ENCODE results near the gene FLT3. TPM values are rescaled to one million over a fixed set of nuclear protein-coding genes. Genes with fewer than 3 reads are reported as not detected.
"Not testable (repeated sequence)": the region's sequence is repeated elsewhere in the genome, so short reads cannot be mapped to it uniquely, and the experiment has no call there.

Gene FLT3
- total and polyA plus RNA-seq, 9 donors, result 0.08 to 0.97 (median 0.15) TPM; not detected in 1

DNA sequence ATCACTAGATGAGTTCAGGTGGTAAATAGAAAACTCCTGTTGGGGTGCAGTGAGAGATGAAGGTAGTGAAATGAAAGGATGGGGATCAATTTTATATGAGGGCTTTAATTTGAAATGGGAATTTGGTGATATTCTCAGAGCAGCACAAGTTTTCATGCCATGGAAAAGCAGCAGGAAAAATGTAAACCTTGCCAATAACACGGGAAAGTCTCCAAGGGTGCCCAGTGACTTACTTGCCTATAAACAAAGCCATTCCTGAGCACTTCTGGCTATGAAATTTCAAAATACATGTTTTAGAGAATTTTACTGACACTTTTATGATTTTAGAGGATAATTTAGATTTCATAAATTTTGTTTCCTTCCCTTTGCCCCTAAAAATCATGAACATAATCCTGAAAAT, 16.4 kb upstream of the FLT3 start:
- H3K4me3 ChIP-seq, result no peak overlapping the region
- H3K4me1 ChIP-seq (ENCODE audit: insufficient read depth), result peaks cover 2% of the 10 kb centered on the region
- no peaks in the 10 kb centered on the region for H3K27me3 ChIP-seq
- no peaks in the 10 kb centered on the region for H3K36me3 ChIP-seq
- 50 to 59% (median 54%) methylated on average over 1 of the region's 1 CpG for WGBS, 3 donors
- TF ChIP-seq EP300 (IDR thresholded peaks at IDR 0.05) (no peak), POLR2A (IDR thresholded peaks at IDR 0.05) (no peak), CTCF (IDR thresholded peaks at IDR 0.05) (no peak)
- no peaks in the 10 kb centered on the region for H3K9me3 ChIP-seq
- no peak overlapping the region for H3K27ac ChIP-seq
- no peak for DNase-seq
- intact Hi-C loops (cut with DNase I), result no loop called here

DNA sequence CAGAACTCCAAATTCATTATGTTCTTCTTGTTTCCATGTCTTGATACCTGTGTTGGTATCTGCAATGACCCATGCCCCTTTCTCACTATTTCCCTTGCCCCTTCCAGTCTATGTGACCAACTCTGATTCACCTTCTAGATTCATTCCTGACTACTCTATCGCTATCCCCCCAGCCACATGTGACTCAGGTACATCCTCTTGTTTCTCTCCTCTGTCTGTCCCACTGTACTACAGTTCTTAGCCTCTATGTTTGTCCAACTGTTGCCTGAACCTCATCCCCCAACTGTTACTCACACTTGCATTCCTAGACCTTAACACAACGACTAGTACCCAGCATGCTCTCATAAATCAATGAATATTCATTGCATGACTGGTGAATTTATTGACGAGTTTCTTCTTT, 10.0 kb upstream of the FLT3 start:
- H3K27ac ChIP-seq, result no peak overlapping the region
- DNase-seq, result no peak
- H3K36me3 ChIP-seq, result no peaks in the 10 kb centered on the region
- no peaks in the 10 kb centered on the region for H3K9me3 ChIP-seq
- no peaks in the 10 kb centered on the region for H3K4me1 ChIP-seq (ENCODE audit: insufficient read depth)
- WGBS, 3 donors, result 66 to 77% (median 70%) methylated on average over 3 of the region's 3 CpGs
- TF ChIP-seq POLR2A (IDR thresholded peaks at IDR 0.05), result no peak
- no peak for TF ChIP-seq CTCF (IDR thresholded peaks at IDR 0.05)
- TF ChIP-seq EP300 (IDR thresholded peaks at IDR 0.05), result no peak
- no peaks in the 10 kb centered on the region for H3K27me3 ChIP-seq
- no peak overlapping the region for H3K4me3 ChIP-seq
- intact Hi-C loops (cut with DNase I), result no loop called here

- no peaks in the 10 kb centered on the region for H3K36me3 ChIP-seq
- no peaks in the 10 kb centered on the region for H3K9me3 ChIP-seq
- intact Hi-C loops (cut with DNase I), result no loop called here
- no peak for DNase-seq
- 57 to 78% (median 69%) methylated on average over 1 of the region's 1 CpG for WGBS, 3 donors
- no peaks in the 10 kb centered on the region for H3K27me3 ChIP-seq
- no peak overlapping the region for H3K27ac ChIP-seq
- H3K4me3 ChIP-seq, result no peak overlapping the region
- TF ChIP-seq POLR2A (IDR thresholded peaks at IDR 0.05), result no peak
- TF ChIP-seq CTCF (IDR thresholded peaks at IDR 0.05), result no peak
- TF ChIP-seq EP300 (IDR thresholded peaks at IDR 0.05), result no peak
- H3K4me1 ChIP-seq (ENCODE audit: insufficient read depth), result no peaks in the 10 kb centered on the region
Measured at GRCh38 chr13:28106976-28107375, 6.6 kb upstream of the FLT3 start.

DNA sequence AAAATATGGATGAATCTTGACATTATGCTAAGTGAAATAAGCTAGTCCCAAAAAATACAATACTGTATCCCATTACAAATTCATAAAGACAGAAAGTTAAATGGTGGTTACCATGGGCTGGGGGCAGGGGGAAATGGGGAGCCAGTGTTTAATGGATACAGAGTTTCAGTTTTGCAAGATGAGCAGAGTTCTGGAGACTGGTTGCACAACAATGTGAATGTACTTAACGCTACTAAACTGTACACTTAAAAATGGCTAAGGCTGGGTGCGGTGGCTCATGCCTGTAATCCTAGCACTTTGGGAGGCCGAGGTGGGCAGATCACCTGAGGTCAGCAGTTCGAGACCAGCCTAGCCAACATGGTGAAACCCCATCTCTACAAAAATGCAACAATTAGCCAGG, 1.5 kb upstream of the FLT3 start:
- H3K9me3 ChIP-seq; H3K4me3 ChIP-seq; H3K4me1 ChIP-seq (ENCODE audit: insufficient read depth); H3K27me3 ChIP-seq; H3K27ac ChIP-seq; DNase-seq; intact Hi-C loops (cut with DNase I); H3K36me3 ChIP-seq: not testable (repeated sequence)
- 83 to 88% (median 85%) methylated on average over 4 of the region's 4 CpGs for WGBS, 3 donors

DNA sequence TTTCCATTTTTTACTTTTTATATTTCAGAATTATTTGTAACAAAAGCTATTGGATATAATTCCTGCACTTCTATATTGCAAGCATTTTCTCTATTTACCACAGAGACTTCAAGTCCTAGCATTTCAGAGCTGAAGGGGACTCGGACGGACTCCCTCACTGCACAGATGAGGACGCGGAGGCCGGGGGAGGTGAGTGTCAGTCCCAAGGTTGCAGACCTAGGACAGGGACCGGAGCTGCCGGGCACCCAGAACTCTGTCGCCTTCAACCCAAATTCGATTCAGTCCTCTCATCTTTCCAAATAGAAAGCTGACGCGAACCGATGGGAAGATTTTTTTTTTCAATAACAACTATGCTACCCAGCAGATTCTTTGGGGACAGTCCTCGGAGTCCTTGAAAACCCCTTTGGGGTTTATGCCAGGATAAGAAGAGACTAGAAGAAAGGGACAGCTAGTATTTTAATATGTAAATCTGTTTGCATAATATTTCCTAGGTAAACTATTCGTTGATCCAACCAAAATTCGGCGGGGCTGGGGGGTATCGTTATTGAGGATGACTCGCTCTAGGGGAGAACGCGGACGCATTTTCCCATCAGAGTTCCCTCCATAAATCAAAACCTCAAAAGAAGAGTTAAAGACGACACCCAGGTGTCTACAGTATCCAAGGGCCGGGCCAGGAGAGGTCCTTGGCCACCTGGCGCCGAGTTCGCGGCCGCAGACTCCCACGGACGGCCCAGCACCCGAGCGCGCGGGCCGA, 803 bp downstream of the FLT3 start:
- WGBS, 3 donors, result 12 to 13% (median 13%) methylated on average over 35 of the region's 35 CpGs
- Histone ChIP-seq H3K4me1 (ENCODE audit: insufficient read depth) (peaks cover 8% of the 10 kb centered on the region), H3K27me3 (no peaks in the 10 kb centered on the region), H3K4me3 (no peak overlapping the region), H3K36me3 (no peaks in the 10 kb centered on the region), H3K9me3 (no peaks in the 10 kb centered on the region), H3K27ac (no peak overlapping the region)
- DNase-seq, result no peak
- intact Hi-C loops (cut with DNase I), result no loop called here
- TF ChIP-seq EP300 (IDR thresholded peaks at IDR 0.05) (no peak), POLR2A (IDR thresholded peaks at IDR 0.05) (no peak), CTCF (IDR thresholded peaks at IDR 0.05) (no peak)
